ENCODE data around the gene LETM1.
A peak's percentile ranks its signal among the peaks of the same experiment; 100 is the strongest.

Gene LETM1

GRCh38 chr4:1797298-1797860, 58.6 kb downstream of the LETM1 start:
- Mint-ChIP-seq H3K4me1 (no peaks in the 10 kb centered on the region), H3K36me3 (ENCODE audit: low read depth) (peaks cover 3% of the 10 kb centered on the region), H3K27ac (no peak overlapping the region), H3K4me3 (no peak overlapping the region), H3K27me3 (ENCODE audit: low read depth) (peaks cover 37% of the 10 kb centered on the region), H3K9me3 (no peaks in the 10 kb centered on the region)
- TF ChIP-seq CTCF (IDR thresholded peaks at IDR 0.05; ENCODE audit: unreplicated experiment in 3 of 3), result no peak

GRCh38 chr4:1796486-1797204, 59.3 kb downstream of the LETM1 start:
- H3K27ac Mint-ChIP-seq, result peak overlapping the region in 1 of 3 experiments; percentile 79
- H3K4me1 Mint-ChIP-seq, result no peaks in the 10 kb centered on the region
- no peaks in the 10 kb centered on the region for H3K9me3 Mint-ChIP-seq
- peak overlapping the region in 2 of 3 experiments; percentile 19 to 58 for H3K4me3 Mint-ChIP-seq
- H3K27me3 Mint-ChIP-seq (ENCODE audit: low read depth), result peaks cover 42% of the 10 kb centered on the region
- no peak for TF ChIP-seq CTCF (IDR thresholded peaks at IDR 0.05; ENCODE audit: unreplicated experiment in 3 of 3)
- peaks cover 3% of the 10 kb centered on the region for H3K36me3 Mint-ChIP-seq (ENCODE audit: low read depth)

GRCh38 chr4:1795299-1796195, 60.4 kb downstream of the LETM1 start:
- Mint-ChIP-seq H3K36me3 (ENCODE audit: low read depth) (peaks cover 3% of the 10 kb centered on the region), H3K27me3 (ENCODE audit: low read depth) (peaks cover 52% of the 10 kb centered on the region), H3K27ac (peak overlapping the region in 2 of 3 experiments; percentile 66 to 79), H3K4me3 (peak overlapping the region; percentile 37 to 69 (median 69)), H3K9me3 (no peaks in the 10 kb centered on the region), H3K4me1 (no peaks in the 10 kb centered on the region)
- TF ChIP-seq CTCF (IDR thresholded peaks at IDR 0.05; ENCODE audit: unreplicated experiment in 3 of 3), result no peak

- no peaks in the 10 kb centered on the region for H3K4me1 Mint-ChIP-seq
- H3K4me3 Mint-ChIP-seq, result peak overlapping the region in 2 of 3 experiments; percentile 36 to 69
- peaks cover 3% of the 10 kb centered on the region for H3K36me3 Mint-ChIP-seq (ENCODE audit: low read depth)
- H3K27me3 Mint-ChIP-seq (ENCODE audit: low read depth), result peaks cover 53% of the 10 kb centered on the region
- TF ChIP-seq CTCF (IDR thresholded peaks at IDR 0.05; ENCODE audit: unreplicated experiment in 3 of 3), result no peak
- no peak overlapping the region for H3K27ac Mint-ChIP-seq
- no peaks in the 10 kb centered on the region for H3K9me3 Mint-ChIP-seq
Measured at GRCh38 chr4:1794809-1795298, 61.1 kb downstream of the LETM1 start.

GRCh38 chr4:1793940-1794808, 61.8 kb downstream of the LETM1 start:
- Mint-ChIP-seq H3K4me3 (peak overlapping the region; percentile 37 to 73 (median 69)), H3K36me3 (ENCODE audit: low read depth) (peaks cover 3% of the 10 kb centered on the region), H3K27me3 (ENCODE audit: low read depth) (peaks cover 53% of the 10 kb centered on the region), H3K9me3 (no peaks in the 10 kb centered on the region), H3K4me1 (no peaks in the 10 kb centered on the region), H3K27ac (no peak overlapping the region)
- TF ChIP-seq CTCF (IDR thresholded peaks at IDR 0.05; ENCODE audit: unreplicated experiment in 3 of 3), result no peak

Measured in nephron (organoid).